Hippocampal formation (tissue), 2 donors: ENCODE measurements around the gene AMT.
"Not testable (repeated sequence)": the region's sequence is repeated elsewhere in the genome, so short reads cannot be mapped to it uniquely, and the experiment has no call there.

Experiments used
- DNase-seq, 2 donors: peaks; one replicate each; lab custom pipeline; 2025; lab: John Stamatoyannopoulos, UW

The AMT gene

GRCh38 chr3:49424816-49425215 lies 2.5 kb upstream of the AMT start:
- no peak for DNase-seq

GRCh38 chr3:49421890-49422378 lies 339 bp downstream of the AMT start:
- DNase-seq = no peak

GRCh38 chr3:49417516-49418120 lies 4.7 kb downstream of the AMT start:
- no peak for DNase-seq

DNA sequence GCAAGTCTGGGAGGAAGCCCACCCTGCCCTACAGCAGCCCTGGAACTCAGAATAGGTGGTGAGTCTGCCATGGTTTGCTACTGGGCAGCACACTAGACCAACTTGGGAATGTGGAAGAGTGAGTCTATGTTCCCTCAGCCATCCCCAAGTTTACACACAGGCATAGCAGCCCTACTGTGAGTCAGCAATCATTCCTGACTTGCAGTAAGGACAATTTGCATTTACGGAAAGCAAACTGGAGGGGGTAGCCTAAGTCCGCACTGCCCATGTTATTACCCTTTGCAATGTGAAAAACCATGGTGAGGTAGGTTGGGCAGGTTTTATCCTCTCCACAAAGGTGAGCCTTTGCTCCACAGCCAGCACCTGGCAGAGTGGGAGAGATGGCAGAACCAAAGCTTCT lies 5.4 kb downstream of the AMT start:
- DNase-seq = no peak

- DNase-seq = no peak
Measured at GRCh38 chr3:49415931-49416601, 6.2 kb downstream of the AMT start.

GRCh38 chr3:49414753-49415152 lies 7.5 kb downstream of the AMT start:
- DNase-seq = no peak

DNA sequence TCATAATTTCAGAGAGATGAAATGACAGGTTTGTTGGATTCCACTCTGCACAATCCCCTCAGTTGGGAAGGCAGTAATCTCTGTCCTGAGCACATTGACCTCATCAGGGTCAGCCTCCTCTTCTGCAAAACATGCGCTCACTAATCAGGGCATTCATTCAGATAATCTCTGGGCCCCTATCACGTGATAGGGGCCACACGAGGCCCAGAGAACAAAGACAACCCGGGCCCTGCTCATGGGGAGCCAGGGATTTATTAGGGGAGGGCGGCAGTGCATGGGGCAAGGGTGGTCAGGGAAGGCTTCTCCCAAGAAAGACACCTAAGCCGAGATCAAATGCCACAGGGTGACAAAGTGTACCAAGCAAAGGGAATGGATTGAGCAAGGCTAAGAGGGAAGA lies 8.9 kb downstream of the AMT start:
- no peak for DNase-seq

DNA sequence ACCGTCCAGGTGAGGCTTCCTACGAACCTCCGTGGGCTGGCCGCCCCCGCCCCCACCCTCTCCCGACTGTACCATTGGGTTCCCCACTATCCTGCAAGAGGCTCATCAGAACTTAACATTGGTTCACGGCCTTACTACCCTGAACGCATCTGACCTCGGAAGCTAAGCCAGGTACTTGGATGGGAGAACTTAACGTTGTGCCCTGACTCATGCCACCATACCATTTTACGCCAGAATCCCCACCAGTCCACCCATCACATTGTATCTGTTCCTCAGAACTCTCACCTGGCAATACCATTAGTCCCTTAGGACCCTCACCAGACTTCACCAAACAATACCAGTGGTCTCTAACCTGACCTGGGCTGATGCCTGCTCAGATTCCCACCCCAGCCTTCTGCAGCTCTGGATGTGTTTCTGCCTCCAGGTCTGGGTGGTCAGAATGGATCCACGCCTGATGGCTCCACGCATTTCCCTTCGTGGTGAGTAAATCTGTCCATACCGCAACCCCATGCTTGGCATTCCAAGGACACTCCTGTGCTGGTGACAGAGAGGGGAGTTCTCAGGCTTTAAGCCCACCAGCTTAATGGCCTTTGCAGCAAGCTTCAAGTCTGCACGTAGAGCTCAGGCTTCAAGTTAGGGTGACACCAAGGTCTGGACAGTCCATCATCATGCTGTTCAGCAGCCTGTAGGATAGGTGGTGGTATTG lies 9.5 kb downstream of the AMT start:
- no peak for DNase-seq

DNA sequence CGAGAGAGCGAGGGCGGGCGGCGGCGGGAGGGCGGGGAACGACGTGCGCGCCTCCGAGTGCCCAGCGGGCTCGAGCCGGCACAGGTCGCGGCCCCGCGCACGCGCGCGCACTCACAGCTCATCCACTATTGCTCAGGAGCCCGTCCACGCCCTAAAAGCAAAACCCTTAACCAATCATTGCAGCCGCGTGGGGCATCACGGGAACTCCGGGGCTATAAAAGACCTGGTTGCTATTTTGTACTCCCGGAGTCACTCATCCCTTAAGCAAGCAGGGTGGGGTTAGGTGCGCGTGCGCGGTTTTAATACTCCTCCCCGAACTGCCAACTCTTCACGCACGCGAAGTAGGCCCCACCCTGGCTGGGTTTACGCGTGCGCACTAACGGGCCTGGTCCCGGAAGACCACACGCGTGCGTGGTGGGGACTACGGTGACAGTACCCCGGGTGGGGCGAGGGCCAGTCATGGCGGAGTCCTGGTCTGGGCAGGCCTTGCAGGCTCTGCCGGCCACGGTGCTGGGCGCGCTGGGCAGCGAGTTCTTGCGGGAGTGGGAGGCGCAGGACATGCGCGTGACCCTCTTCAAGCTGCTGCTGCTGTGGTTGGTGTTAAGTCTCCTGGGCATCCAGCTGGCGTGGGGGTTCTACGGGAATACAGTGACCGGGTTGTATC lies 10.2 kb downstream of the AMT start, which contains the start of the genes RHOA and TCTA:
Gene RHOA, minus strand, starts transcription at position 9 of the 664 bp plus-strand sequence. CDS start 36,387 bp downstream, outside the sequence.
Gene TCTA, plus strand, starts transcription at position 456 of the 664 bp plus-strand sequence. Its CDS starts 4 bp downstream, at position 460.
- peak; percentile 94 to 99 for DNase-seq

DNA sequence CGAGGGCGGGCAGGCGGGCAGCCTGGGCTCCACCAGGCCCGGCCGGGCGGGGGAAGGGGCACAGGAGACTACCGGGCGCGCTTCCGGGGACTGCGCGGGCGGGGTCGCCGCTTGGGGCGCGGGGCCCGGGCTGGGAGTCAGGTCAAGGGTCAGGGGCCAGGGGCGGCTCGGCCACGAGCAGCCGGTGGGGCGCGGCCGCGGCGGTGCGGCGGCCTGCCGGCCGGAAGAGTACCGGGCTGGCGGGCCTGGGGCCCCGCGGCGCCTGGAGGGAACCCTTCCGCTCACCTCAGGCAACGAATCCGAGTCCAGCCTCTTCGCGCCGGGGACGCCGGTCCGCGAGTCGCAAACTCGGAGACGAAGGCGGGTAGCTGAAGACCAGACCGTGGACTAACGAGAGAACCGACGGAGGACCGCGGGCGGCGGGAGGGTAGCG lies 10.7 kb downstream of the AMT start:
- peak in 1 of 2 donors; percentile 58 for DNase-seq

DNA sequence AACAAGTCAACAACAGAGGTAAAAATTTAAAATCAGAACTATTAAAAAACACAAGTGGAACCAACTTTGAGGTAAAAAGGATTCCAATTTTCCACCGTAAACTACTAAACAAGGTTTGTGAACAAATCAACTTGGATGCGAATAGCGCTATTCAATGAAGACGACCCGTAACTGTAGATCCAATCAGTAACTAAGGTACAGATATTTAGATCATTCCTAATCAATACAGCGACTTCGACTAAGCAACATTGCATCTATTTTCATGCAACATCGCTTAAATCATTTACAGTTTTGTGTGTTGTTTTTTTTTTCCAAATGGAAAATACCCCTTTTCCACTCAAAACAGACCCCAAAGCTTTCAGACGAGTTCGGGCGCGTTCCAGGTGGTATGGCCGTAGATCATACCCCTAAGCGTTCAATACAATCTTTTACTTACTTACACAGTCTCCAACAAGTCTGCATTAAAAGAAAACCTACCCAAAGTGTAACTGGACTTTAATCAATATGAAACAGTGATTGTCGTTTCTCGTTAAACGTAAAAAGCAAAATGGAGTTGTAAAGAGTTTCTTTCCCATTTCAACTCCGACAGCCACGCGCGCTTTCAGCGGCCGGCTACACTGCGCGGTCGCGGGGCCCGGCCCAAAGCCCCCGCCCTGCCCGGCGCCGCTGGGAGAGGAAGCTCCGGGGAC lies 11.3 kb downstream of the AMT start:
- no peak for DNase-seq

DNA sequence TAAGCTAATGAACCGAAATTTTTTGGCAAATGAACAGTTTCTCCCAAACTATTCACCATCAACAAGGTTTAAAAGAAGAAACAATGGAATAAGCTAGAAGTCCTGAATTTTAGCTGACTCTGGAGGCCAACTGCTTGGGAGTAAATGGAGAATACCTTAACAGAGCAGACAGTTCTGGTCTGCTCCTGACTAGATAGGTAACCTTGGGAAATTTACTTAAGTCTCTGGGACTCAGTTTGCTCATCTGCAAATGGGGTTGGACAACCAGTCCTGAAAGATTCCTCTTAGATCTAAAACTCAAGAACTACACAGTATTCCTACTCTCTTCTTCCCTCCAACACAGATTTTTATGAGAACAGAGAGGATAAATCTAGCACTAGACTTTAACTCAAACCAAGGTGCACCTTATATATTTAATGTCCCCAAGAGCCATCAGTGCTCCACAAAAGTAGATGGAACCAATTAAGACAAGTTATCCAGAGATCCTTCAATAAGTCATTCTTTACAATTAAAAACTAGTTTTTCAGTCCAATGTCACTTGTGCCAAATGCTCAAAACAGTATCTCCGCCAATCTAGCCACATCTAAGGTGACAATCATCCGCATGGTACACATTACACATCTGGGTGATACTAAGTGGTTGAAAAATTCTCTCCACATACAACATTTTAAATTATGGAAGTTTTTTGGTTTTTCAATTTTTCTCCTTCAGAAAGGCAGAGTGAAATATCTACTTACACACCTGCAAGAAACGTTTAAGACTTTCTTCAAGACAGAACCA lies 12.0 kb downstream of the AMT start:
- no peak for DNase-seq

DNA sequence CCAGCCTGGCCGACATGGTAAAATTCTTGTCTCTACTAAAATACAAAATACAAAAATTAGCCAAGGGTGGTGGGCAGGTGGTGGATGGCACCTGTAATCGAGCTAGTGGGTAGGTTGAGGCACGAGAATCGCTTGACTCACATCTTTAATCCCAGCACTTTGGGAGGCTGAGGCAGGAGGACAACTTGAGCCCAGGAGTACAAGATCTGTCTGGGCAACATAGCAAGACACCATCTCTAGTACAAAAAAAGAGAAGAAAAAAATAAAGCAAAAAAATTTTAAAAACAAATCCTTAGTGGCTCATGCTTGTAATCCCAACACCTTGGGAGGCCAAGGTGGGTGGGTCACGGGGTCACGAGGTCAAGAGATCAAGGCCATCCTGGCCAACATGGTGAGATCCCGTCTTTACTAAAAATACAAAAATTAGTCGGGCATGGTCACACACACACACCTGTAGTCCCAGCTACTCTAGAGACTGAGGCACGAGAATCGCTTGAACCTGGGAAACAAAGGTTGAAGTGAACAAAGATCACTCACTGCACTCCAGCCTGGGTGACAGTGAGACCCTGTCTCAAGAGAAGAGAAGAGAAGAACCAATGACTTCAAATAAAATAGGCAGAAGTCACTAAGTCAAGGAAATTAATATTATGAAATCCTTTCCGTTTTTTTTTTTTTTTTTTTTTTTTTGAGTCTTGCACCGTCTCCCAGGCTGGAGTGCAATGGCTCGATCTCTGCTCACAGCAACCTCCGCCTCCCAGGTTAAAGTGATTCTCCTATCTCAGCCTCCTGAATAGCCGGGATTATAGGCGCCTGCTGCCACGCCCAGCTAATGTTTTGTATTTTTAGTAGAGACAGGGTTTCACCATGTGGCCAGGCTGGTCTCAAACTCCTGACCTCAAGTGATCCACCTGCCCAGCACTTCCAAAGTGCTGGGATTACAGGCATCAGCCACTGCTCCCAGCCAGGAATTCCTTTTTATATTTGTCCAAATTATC lies 15.4 kb downstream of the AMT start:
- DNase-seq = no peak

DNA sequence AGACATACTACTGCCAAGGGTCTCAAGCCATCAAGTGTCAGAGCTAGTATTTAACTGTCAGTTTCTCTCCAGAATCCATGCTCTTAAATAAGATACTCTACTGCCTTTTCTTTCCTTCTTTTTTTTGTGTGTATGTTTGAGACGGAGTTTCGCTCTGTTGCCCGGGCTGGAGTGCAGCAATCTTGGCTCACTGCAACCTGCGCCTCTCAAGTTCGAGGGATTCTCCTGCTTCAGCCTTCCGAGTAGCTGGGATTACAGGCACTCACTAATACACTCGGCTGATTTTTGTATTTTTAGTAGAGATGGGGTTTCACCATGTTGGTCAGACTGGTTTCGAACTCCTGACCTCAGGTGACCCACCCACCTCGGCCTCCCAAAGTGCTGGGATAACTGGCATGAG lies 16.7 kb downstream of the AMT start:
- DNase-seq = not testable (repeated sequence)

DNA sequence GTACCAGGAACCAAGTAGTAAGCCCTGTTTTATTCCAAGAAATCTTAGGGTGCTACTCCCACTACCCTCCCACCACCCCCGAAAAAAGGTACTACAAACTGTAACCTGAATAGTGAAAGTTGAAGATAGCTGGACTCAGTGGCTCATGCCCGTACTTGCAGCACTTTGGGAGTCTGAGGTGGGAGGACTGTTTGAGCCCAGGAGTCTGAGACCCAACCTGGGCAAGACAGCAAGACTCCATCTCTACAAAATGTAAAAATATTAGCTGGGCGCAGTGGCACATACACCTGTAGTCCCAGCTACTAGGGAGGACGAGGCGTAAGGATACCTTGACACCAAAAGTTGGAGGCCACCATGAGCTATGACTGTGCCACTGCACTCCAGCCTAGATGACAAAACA lies 18.4 kb downstream of the AMT start:
- DNase-seq = no peak

DNA sequence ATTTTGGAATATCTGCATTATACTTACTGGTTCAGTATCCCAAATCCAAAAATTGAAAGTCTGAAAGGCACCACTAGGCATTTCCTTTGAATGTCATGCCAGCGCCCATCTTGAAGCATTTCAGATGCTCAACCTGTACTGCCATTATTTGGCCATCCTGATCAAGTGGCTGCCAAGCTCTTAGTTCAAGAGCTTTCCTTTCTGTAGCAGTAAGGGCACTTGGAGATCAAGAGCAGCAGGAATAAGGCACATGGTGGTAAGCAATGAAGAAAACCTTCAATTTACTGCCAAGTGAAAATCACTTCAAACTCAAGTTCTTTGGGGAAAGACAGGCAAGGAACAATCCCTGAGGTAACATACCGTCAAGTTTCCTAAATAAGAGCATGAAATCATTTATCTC lies 20.5 kb downstream of the AMT start:
- no peak for DNase-seq

DNA sequence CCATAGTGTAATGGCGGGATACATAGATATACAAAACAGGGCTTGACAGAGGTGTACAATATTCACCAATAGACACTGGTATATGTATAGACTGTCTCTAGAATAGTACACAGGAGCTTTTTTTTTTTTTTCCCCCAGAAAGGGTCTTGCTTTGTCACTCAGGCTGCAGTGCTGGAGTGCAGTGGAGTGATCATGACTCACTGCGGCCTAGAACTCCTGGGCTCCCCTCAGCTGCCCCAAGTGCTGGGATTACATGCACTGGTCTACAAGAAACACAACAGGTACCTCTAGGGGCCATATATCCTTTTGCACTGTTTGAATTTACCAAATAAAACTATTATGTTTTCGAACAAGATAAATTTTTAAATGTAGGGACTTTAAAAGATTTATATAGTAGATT lies 22.8 kb downstream of the AMT start:
- DNase-seq = no peak

GRCh38 chr3:49397470-49397869 lies 24.8 kb downstream of the AMT start:
- DNase-seq = peak in 1 of 2 donors; percentile 25

- DNase-seq = not testable (repeated sequence)
Measured at GRCh38 chr3:49391310-49391709, 31.0 kb downstream of the AMT start.

DNA sequence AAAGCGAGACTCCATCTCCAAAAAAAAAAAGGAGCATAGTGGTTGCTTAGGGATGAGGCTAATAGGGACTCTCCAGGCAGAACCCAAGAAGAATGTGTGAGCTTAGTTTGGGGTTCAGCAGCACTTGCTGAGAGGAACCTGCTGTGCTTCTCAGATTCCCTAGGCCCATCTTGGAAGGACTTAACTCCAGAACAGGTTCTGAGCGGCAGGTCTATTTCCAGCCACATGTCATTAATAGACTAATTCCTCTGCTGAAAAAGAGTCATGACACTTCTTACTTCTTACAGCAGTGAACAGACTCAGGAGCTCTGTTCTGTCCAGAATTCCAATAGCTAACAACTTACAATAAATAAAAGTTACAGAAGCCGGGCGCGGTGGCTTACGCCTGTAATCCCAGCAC lies 33.0 kb downstream of the AMT start:
- no peak for DNase-seq
